ENCODE data around the gene ALDH1A3. TPM values are rescaled to one million over a fixed set of nuclear protein-coding genes. Genes with fewer than 3 reads are reported as not detected.

The ALDH1A3 gene
- polyA plus RNA-seq, 1 experiment, result 1.1 TPM

DNA sequence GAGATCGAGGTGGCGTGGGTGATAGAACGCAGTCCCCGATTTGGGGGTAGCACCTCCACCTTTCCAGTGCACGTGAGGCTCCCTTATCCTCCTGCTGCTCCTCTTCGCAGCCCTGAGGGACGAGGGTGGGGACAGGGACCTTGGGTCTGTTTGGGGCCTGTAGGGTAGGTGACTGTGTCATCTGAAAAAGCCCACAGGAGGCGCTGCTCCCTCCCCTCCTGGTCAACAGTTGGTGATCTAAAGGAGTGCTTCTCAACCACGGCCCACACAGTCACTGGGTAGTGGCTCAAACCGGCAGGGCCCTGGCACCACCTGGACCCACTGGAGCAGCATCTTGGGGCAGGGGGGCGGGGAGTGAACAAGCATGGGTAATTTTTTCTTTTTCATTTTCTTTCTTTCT lies 46.6 kb downstream of the ALDH1A3 start:
- peaks cover 6% of the 10 kb centered on the region for H3K36me3 ChIP-seq (ENCODE audit: control insufficient read depth, insufficient read depth, low read length)
- TF ChIP-seq, protein P1, sequence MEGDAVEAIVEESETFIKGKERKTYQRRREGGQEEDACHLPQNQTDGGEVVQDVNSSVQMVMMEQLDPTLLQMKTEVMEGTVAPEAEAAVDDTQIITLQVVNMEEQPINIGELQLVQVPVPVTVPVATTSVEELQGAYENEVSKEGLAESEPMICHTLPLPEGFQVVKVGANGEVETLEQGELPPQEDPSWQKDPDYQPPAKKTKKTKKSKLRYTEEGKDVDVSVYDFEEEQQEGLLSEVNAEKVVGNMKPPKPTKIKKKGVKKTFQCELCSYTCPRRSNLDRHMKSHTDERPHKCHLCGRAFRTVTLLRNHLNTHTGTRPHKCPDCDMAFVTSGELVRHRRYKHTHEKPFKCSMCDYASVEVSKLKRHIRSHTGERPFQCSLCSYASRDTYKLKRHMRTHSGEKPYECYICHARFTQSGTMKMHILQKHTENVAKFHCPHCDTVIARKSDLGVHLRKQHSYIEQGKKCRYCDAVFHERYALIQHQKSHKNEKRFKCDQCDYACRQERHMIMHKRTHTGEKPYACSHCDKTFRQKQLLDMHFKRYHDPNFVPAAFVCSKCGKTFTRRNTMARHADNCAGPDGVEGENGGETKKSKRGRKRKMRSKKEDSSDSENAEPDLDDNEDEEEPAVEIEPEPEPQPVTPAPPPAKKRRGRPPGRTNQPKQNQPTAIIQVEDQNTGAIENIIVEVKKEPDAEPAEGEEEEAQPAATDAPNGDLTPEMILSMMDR (IDR thresholded peaks at IDR 0.05; ENCODE audit: insufficient read depth, low read depth, low read length), result no peak
- DNase-seq (ENCODE audit: low read depth), result no peak
- CTCF ChIA-PET, result interaction anchor here (5.8 kb wide), 1 partner anchor 8 kb away, joined by 47 read pairs; the partner anchor contains the start of gene LRRK1
- H3K4me3 ChIP-seq (ENCODE audit: low read depth, low read length), result no peak overlapping the region
- POLR2A ChIA-PET, result no interaction called here
- no peaks in the 10 kb centered on the region for H3K27me3 ChIP-seq (ENCODE audit: control insufficient read depth, insufficient read depth, low read length)

DNA sequence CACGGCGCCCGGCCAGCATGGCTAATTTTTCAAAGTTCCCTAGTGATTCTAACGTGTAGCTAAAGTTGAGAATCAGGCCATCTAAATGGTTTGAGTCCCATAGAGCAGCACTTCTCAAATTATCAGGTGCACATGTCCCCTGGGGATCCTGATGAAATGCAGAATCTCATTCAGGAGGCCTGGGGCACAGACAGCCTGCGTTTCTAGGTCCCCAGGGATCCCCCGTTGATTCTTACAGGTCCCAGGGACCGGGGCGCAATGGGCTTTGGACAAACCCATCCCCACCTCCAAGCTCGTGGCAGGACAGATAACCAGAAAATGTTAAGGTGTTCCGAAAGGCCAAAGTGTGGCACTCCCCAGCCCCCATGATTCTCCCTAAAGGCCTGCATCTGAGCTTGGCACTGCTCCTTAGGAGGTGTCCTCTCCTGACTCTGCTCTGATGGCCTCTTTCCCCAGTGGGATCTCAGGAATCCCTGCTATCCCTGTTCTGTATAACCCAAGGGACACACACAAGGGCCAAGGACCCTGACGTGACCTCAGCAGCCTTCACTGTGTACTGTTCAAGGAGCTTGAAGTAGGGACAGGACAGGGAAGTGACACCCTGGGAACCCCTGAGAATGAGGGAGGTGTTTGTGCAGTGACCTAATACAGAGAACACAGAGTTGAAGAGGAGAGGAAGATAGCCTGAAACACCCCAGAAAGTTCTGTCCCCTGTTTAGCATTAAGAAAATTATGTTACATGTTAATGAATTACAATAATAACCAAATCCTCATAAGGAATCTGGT lies 47.5 kb downstream of the ALDH1A3 start:
- TF ChIP-seq, protein P1 (IDR thresholded peaks at IDR 0.05; ENCODE audit: insufficient read depth, low read depth, low read length), result no peak
- H3K27me3 ChIP-seq (ENCODE audit: control insufficient read depth, insufficient read depth, low read length), result no peaks in the 10 kb centered on the region
- CTCF ChIA-PET, result interaction anchor here (5.8 kb wide), 1 partner anchor 9 kb away, joined by 47 read pairs; the partner anchor contains the start of gene LRRK1
- POLR2A ChIA-PET, result no interaction called here
- DNase-seq (ENCODE audit: low read depth), result no peak
- peaks cover 6% of the 10 kb centered on the region for H3K36me3 ChIP-seq (ENCODE audit: control insufficient read depth, insufficient read depth, low read length)
- no peak overlapping the region for H3K4me3 ChIP-seq (ENCODE audit: low read depth, low read length)

DNA sequence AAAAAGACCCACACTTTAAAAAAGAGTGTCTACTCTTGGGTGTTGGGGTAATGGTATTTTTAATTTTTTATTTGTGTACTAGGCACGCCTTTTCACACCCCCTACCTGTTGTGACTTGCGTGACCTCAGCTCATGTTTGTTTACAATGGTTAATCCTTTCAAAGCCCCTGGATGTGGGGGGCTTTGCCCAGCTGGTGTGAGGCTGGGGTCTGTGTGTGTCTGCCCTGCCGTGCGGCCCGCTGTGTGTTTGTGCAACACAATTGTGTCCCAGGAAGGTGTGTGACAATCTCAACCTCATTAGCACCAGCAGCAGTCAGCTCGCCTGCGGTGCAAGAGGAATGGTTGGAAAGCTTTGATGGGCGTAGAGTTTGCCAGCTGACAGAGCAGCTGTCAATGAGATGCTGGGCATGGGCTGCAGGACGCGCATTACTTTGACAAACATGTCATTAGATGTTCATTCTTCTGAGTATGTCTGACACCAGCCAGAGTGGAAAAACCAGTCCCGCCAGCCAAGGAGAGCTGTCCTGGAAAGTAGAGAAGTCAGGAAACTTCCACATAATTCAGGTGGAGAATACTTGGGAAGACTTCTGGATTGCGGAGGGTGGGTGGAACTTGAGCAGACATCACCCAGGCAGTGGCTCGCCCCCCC lies 49.1 kb downstream of the ALDH1A3 start:
- Histone ChIP-seq H3K27me3 (ENCODE audit: control insufficient read depth, insufficient read depth, low read length) (no peaks in the 10 kb centered on the region), H3K36me3 (ENCODE audit: control insufficient read depth, insufficient read depth, low read length) (peaks cover 6% of the 10 kb centered on the region), H3K4me3 (ENCODE audit: low read depth, low read length) (no peak overlapping the region)
- TF ChIP-seq, protein P1 (IDR thresholded peaks at IDR 0.05; ENCODE audit: insufficient read depth, low read depth, low read length), result no peak
- ChIA-PET CTCF (interaction anchor here (0.9 to 5.8 kb wide), 2 partner anchors 11 to 77 kb away, joined by 3 to 47 read pairs; partner anchors contain the start of gene LRRK1), POLR2A (no interaction called here)
- no peak for DNase-seq (ENCODE audit: low read depth)

DNA sequence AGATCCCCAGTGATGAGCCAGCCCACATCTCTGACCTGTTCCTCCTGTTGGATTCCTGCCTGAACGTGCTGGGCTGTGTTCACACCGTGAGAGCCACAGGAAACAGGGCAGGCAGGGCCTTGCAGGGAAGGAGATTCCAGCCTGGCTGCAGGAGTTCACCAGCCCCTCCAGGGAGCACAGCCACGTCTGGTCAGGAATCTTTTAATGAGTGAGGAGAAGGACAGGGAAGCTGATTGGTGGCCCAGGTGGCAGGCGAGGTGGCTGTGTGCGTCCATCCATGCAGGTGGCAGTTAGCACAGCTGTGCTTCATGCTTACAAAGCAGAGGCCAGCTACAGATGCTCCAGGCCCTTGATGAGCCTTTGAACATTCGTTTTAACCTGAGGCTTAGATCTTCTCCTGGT lies 50.0 kb downstream of the ALDH1A3 start:
- no peak for DNase-seq (ENCODE audit: low read depth)
- POLR2A ChIA-PET, result no interaction called here
- no peak overlapping the region for H3K4me3 ChIP-seq (ENCODE audit: low read depth, low read length)
- TF ChIP-seq, protein P1 (IDR thresholded peaks at IDR 0.05; ENCODE audit: insufficient read depth, low read depth, low read length), result no peak
- no peaks in the 10 kb centered on the region for H3K27me3 ChIP-seq (ENCODE audit: control insufficient read depth, insufficient read depth, low read length)
- H3K36me3 ChIP-seq (ENCODE audit: control insufficient read depth, insufficient read depth, low read length), result peaks cover 4% of the 10 kb centered on the region; the same call in 1 of the 2 replicates
- CTCF ChIA-PET, result interaction anchor here (0.7 to 5.8 kb wide), 2 partner anchors 12 to 27 kb away, joined by 5 to 47 read pairs; partner anchors contain the start of gene LRRK1

DNA sequence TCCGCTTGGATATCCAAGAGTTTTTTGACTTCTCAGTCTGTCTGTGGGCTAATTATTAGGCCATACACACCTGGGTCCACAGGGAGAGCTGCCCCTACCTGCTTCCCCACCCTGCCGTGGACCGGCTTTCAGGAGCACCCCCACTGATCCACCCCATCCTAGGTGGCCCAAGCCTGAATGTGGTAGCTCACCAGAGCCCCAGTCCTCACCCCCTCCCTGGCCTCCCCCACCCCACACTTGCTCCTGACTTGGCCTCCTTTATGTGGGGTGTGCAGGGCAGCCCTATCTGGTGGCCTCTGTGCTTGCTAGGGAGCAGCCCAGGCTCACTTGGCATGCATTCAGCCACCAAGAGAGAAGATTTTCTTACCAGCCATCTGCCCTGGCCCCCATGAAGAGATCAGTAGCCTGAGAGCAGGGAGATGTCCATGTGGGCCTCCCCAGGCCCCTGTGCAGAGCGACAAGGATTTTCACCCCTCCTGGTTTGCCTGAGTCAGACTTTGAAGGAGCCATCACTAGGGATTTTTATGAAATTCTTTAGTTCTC lies 50.7 kb downstream of the ALDH1A3 start:
- no peaks in the 10 kb centered on the region for H3K27me3 ChIP-seq (ENCODE audit: control insufficient read depth, insufficient read depth, low read length)
- peaks cover 4% of the 10 kb centered on the region; the same call in 1 of the 2 replicates for H3K36me3 ChIP-seq (ENCODE audit: control insufficient read depth, insufficient read depth, low read length)
- TF ChIP-seq, protein P1 (IDR thresholded peaks at IDR 0.05; ENCODE audit: insufficient read depth, low read depth, low read length), result no peak
- CTCF ChIA-PET, result interaction anchor here (1.7 to 5.8 kb wide), 2 partner anchors 12 to 77 kb away, joined by 4 to 47 read pairs; partner anchors contain the start of gene LRRK1
- POLR2A ChIA-PET, result no interaction called here
- no peak overlapping the region for H3K4me3 ChIP-seq (ENCODE audit: low read depth, low read length)
- no peak for DNase-seq (ENCODE audit: low read depth)

Data from BJ (cell line).